ENCODE data around the gene SYAP1. TPM values are rescaled to one million over a fixed set of nuclear protein-coding genes. Genes with fewer than 3 reads are reported as not detected.

Gene SYAP1
- total and polyA plus RNA-seq, 9 of the 15 experiments (the other 6 are each of a cell fraction or from before 2014, with no cell fraction given) = 5.7 to 35.3 (median 27.6) TPM

DNA sequence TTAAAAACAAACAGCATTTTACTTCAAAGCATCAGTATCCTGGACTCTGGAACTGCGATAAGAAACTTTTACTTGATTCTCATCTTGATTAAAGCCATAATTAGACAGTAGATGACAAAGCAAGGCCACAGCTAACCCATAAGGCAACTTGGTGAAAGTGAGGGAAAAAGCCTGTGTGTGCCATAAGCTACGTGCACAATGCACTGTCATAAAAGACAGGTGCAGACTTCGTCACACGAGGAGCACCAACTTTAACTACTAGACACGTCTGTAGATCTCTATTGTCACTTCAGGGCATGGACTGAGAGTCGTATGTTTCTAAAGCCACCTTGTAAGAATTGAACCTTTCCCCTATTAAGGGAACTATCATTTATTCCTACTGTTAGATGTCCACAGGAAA, 20.0 kb upstream of the SYAP1 start (continued):
- TF ChIP-seq NCOA4 (IDR thresholded peaks at IDR 0.05; ENCODE audit: partially characterized antibody) (no peak), ZNF766 (CRISPR knock-in tag; conservative IDR thresholded peaks at IDR 0.05) (no peak)

DNA sequence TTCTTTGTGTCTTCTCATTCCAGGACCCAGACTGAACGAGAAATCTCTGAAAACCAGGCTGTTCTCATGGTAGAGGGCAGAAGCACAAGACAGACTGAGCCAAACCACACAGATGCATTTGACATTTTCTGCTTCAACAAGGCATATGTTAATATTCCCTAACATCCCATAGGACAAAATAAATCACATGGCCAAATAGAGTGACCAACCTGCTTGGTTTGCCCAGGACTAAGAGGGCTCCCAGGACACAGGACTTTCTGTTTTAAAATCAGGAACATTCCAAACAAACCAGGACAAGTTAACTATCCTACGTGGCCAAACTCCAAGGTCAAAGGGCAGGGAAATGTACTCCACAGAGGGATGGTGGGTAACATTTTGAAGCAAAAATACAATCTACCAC, 18.7 kb upstream of the SYAP1 start:
- CTCF ChIA-PET (ENCODE audit: low intra/inter-chr PET ratio) = no interaction called here
- Histone ChIP-seq H3K27ac (ENCODE audit: extremely low read depth, low read depth, low read length) (no peak overlapping the region), H3K4me1 (replicated peaks in 1 of 2; ENCODE audit: control insufficient read depth in 2 of 2, insufficient read depth in 2 of 2, low read length in 2 of 2) (no peaks in the 10 kb centered on the region), H3K9me1 (ENCODE audit: control insufficient read depth, insufficient read depth, low read length) (no peaks in the 10 kb centered on the region), H3K27me3 (ENCODE audit: control insufficient read depth in 2 of 2, insufficient read depth in 2 of 2, low read length in 2 of 2) (no peaks in the 10 kb centered on the region), H3K9me3 (replicated peaks; ENCODE audit: control insufficient read depth, insufficient read depth, low read depth, low read length) (no peaks in the 10 kb centered on the region), H3K36me3 (ENCODE audit: control insufficient read depth, insufficient read depth, low read length) (peaks cover 32% of the 10 kb centered on the region; the same call in 2 of the 3 replicates), H2AFZ (ENCODE audit: low read depth, low read length) (no peak overlapping the region), H3K9ac (ENCODE audit: insufficient read depth in 1 of 2, low read depth in 2 of 2, low read length in 2 of 2) (no peak overlapping the region), H3K4me2 (ENCODE audit: insufficient read depth, low read length) (no peak overlapping the region), H3K79me2 (ENCODE audit: control insufficient read depth, insufficient read depth, low read length) (no peaks in the 10 kb centered on the region), H3K4me3 (no peak overlapping the region), H4K20me1 (replicated peaks; ENCODE audit: control insufficient read depth, insufficient read depth, low read length) (no peaks in the 10 kb centered on the region)
- in situ Hi-C loops (cut with MboI) = no loop called here
- TF ChIP-seq SPI1 (IDR thresholded peaks at IDR 0.05; ENCODE audit: borderline replicate concordance, low read depth, low read length) (no peak), PHB (CRISPR knock-in tag; IDR thresholded peaks at IDR 0.05) (no peak), SAFB2 (IDR thresholded peaks at IDR 0.05; ENCODE audit: borderline replicate concordance, low read depth, low read length, severe bottlenecking) (no peak), MTA3 (IDR thresholded peaks at IDR 0.05; ENCODE audit: borderline replicate concordance) (no peak), POU5F1 (IDR thresholded peaks at IDR 0.05; ENCODE audit: borderline replicate concordance, low read depth, low read length, partially characterized antibody) (no peak)
- TF ChIP-seq, protein P1, sequence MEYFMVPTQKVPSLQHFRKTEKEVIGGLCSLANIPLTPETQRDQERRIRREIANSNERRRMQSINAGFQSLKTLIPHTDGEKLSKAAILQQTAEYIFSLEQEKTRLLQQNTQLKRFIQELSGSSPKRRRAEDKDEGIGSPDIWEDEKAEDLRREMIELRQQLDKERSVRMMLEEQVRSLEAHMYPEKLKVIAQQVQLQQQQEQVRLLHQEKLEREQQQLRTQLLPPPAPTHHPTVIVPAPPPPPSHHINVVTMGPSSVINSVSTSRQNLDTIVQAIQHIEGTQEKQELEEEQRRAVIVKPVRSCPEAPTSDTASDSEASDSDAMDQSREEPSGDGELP (CRISPR knock-in tag; IDR thresholded peaks at IDR 0.05; ENCODE audit: borderline replicate concordance) = no peak
- TF ChIP-seq, protein P2, sequence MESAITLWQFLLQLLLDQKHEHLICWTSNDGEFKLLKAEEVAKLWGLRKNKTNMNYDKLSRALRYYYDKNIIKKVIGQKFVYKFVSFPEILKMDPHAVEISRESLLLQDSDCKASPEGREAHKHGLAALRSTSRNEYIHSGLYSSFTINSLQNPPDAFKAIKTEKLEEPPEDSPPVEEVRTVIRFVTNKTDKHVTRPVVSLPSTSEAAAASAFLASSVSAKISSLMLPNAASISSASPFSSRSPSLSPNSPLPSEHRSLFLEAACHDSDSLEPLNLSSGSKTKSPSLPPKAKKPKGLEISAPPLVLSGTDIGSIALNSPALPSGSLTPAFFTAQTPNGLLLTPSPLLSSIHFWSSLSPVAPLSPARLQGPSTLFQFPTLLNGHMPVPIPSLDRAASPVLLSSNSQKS (CRISPR knock-in tag; IDR thresholded peaks at IDR 0.05) = no peak
- TF ChIP-seq, protein P3, sequence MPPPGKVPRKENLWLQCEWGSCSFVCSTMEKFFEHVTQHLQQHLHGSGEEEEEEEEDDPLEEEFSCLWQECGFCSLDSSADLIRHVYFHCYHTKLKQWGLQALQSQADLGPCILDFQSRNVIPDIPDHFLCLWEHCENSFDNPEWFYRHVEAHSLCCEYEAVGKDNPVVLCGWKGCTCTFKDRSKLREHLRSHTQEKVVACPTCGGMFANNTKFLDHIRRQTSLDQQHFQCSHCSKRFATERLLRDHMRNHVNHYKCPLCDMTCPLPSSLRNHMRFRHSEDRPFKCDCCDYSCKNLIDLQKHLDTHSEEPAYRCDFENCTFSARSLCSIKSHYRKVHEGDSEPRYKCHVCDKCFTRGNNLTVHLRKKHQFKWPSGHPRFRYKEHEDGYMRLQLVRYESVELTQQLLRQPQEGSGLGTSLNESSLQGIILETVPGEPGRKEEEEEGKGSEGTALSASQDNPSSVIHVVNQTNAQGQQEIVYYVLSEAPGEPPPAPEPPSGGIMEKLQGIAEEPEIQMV (tag; conservative IDR thresholded peaks at IDR 0.05; ENCODE audit: low read depth) = no peak
- POLR2A ChIA-PET = no interaction called here
- BruUV-seq (replicated peaks) = no TSS peak
- FAIRE-seq (no peak), DNase-seq (ENCODE audit: extremely low read depth in 1 of 4, low spot score in 3 of 4) (no peak), ATAC-seq (no peak)
- WGBS (ENCODE audit: insufficient coverage, low coverage, missing lambda C conversion rate) = 75% methylated on average over 2 of the region's 2 CpGs
- intact Hi-C loops (cut with micrococcal nuclease) = no loop called here

Data from K562 (cell line).